NCI-H526 (cell line): ENCODE measurements around the gene WDR33.
A peak's percentile ranks its signal among the peaks of the same experiment; 100 is the strongest.

Experiments
- DNase-seq, 2 experiments: peaks; one replicate each; lab custom pipeline; 2025; lab: John Stamatoyannopoulos, UW

Gene WDR33

DNA sequence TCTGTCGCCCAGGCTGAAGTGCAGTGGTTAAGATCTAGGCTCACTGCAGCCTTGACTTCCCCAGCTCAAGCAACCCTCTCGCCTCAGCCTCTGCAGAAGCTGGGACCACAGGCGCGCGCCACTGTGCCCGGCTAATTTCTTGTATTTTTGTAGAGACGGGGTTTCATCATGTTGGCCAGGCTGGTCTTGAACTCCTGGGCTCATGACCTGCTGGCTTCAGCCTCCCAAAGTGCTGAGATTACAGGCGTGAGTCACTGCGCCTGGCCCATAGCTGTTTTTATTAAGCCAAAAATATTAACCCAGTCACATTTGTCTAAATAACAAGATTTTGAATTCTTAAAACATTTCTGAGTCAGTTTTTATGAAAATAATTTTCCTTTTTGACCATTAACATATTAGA lies 116.0 kb downstream of the WDR33 start:
- DNase-seq, result no peak

DNA sequence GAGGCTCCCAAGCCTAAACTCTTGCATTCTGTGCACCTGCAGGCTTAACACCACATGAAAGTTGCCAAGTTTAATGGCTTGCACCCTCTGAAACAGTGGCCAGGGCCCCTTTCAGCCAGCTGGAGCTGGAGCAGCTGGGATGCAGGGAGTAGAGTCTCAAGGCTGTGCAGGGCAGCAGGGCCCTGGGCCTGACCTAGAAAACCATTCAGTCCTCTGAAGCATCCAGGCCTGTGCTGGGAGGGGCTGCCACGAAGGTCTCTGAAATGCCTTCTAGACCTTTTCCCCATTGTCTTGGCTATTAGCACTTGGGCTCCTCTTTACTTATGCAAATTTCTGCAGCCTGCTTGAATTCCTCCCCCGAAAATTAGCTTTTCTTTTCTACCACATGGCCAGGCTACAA lies 120.3 kb downstream of the WDR33 start:
- no peak for DNase-seq

DNA sequence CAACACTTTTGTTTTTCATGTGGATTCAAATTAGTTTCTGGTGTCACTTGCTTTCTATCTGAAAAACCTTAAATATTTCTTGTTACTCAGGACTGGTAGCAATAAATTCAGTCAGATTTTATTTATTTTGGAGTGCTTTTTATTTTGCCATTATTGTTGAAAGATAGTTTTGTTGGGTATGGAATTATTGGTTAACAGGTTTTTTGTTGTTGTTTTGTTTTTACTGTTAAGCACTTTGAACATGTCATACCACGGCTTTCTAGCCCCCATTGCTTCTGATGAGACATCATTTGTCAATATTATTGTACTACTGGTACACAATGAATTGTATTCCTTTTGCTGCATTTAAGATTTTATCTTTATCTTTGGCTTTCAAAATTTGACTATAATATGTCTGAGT lies 122.6 kb downstream of the WDR33 start:
- DNase-seq, result no peak

DNA sequence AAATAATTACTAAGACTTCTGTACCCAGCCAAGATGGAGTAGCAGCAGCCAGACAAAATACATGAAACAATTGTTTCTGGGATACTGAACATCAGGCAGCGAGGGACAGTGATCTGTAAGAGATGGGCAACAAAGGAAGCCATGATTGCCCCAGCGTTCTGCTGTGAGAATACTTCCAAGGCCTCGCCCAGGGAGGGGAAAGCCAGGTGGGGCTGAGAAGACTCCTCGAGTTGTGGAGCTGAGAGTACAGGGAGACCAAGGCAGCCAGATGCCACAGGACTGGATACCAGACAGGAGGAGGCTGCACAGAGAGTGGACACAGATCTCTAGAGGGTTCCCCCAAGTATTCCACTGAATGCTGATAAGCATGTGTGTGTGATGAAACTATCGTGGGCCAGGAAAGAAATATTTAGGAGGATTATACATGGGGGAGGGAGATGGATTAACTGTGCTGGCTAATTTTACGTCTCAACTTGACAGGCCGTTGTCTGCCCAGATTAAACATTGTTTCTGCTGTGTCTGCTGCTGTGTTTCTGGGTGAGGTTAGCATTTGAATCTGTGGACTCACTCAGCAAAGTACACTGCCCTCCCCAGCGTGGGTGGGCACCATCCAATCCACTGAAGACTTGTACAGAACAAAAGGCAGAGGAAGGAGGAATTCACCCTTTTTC lies 125.4 kb downstream of the WDR33 start:
- DNase-seq, result no peak

DNA sequence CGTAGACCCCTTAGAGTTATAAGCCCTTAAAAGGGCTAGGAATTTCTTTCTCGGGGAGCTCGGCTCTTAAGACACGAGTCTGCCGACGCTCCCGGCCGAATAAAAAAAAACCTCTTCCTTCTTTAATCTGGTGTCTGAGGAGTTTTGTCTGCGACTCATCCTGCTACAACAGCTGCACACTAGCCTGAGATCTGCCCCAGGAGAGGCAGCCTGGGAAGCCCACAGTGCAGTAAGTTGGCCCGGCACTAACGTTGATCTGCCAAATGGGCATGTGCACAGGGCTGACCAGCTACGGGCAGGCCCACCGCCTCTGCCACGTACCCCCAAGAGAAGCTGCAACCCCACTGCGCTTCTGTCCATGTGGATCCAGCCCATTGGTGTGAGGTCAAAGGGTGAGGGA lies 127.2 kb downstream of the WDR33 start:
- DNase-seq, result no peak

DNA sequence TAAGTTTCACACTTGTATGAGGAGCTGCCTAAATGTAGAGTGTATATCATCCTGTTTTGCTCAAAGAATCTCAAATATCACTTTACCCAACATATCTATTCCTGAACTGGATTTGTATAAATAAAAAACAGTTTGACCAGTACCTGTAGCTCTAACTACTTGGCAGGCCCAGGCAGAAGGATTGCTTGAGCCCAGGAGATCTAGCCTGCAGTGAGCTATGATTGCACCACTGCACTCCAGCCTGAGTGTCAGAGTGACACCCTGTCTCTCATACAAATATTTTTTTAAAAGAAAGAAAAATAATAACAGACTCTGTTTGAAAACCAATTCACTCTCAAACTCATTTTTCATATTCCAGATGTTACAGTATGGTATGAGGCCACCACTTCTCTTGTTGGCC lies 127.9 kb downstream of the WDR33 start:
- no peak for DNase-seq

DNA sequence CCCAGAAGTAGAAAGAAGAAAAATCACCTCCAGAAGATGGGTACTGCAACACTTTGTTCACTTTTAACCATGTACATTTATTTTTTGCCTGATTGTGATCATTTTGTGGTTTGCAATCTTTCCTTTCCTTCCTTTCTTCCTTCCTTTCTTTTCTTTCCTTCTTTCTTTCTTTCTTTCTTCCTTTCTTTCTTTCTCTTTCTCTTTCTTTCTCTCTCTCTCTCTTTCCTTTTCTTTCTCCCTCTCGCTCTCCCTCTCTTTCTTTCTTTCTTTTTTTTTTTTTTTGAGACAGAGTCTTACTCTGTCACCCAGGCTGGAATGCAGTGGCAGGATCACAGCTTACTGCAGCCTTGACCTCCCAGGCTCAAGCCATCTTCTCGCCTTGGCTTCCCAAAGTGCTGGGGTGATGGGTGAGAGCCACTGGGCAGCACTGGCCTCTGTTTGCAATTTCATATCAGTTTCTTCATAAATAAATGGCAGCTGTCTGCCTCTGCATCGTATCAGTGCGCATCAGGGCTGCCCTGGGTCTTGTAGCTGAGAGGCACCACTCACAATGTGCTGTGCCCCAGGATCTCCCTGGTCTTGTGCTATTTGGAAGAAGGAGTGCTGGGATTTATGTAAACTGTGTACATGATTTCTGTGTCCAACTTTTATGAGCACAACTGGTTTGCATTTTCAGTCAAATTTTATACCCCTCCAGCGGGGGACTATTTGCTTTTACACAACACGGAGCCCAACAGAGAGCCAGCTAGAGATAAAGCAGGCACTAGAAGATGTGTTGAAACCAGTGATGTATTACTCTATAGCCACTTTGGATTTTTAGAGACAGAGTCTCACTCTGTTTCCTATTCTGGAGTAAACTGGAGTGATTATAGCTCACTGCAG lies 128.8 kb downstream of the WDR33 start:
- DNase-seq, result peak; percentile 67 to 77

DNA sequence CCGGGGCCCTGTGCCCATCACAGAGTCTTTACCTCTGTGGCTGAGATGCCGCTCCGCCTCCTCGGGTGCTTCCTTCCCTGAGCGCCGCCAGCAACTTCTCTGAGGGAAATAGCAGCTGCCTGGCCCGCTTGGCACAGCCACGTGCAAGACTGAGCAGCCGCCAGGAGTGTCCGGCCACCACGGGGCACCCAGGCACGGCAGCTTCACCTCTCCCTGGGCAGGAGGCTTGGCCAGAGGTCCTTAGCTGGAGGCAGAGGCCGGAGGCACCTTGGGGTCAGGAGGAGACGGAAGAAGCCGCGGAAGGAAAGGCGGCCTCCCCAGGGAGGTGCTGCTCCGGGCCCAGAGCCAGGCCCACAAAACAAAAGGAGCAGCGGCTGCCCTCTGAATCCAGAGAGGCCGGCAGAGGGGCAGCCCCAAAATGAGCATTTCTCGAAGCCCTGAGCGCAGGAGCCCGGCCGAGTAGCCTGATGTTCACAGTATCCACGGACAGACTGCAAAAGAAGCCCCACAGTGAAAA lies 129.6 kb downstream of the WDR33 start:
- DNase-seq, result no peak

DNA sequence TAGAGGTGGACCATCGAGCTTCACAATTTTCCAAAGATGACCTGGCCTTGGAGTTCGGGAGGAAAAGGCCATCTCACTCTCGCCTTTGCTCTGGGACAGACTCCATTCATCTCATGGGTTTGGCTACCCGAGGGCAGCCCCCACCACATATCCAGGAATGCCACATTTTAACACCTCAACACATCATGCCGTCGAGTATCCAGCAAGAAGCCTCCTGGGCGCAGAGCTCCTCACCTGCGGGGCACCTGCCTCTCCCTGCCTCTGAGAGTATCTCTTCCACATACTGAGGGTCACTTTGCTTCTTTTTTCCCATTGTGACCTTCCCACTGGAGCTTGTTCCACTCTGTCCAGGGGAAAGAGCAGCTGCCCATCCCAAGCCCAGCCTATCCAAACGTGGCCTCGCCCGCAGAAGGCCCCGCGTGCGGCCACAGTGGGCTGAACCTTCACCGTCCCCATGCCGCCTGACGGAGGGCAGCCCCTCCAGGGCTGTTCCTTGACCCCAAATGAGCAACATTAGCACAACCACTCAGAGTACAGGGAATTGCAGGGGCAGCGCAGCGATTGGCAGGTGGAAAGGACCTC lies 130.2 kb downstream of the WDR33 start:
- DNase-seq, result no peak

DNA sequence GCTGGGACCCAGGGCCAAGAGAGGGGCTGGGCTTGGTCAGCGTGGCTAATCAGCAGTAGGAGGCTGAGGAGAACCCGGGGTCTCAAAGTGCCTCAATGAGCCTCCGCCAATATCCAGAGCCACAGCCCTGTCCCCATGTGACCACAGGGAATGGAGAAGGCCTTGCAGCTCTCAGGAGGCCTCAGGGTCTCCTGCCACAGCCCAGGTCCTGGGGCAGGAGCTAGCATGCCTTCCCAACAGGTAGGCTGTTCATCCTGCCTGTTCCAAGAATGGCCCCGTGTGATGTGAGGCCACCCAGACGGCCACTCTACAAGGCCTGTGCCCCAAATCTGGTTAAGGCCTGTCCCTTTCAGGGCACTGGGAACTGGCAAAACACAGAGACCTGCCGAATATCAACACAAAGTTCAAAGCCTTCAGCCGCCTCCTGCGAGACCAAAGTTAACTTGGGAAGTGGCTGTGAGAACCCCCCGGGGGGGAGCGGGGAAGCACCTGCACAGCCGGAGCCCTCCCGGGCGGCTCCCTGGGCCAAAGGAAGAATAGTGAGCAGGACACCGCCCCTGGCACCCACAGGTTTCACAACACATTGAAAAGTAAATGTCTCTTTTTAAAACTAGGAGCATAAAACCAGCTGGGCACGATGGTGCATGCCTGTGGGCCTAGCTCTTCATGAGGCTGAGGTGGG lies 131.2 kb downstream of the WDR33 start:
- DNase-seq, result no peak

DNA sequence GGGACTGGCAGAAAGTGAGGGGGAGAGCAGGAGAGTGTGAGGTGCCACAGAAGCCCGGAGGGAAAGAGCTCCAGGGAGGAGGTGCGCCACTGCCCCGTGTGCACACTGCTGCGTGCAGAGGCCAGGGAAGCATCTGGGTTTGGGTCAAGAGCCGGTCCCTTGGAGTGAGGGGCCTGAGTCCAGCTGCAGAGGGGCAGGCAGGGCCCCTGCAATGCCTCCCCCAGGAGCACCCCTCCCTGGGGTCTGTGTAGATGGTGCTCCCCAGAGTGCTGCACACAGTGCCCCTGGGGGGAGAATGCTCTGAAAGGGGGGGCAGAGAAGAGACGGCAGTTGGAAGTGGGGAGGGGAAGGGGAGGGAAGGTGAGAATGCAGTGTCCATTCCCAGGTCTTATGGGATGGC lies 132.0 kb downstream of the WDR33 start:
- DNase-seq, result no peak

DNA sequence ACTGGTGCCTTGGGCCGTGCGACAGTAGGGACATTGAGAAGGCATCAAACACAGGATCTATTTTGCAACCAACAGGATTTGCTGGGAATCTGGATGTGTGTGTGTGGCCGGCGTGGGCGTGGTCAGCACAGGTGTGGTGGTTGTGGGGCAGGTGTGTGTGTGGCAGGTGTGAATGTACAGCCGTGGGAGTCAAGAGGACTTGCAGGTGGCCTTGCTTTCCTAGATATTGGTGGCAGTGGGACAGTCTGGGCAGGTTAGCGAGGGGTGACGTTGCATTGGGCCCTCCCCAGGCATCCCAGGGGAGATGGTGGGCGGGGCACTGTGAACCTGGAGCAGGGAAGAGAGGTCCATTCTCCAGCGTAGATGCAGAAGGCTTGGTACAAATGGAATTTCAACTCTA lies 132.4 kb downstream of the WDR33 start:
- DNase-seq, result peak in 1 of 2 experiments; percentile 29

DNA sequence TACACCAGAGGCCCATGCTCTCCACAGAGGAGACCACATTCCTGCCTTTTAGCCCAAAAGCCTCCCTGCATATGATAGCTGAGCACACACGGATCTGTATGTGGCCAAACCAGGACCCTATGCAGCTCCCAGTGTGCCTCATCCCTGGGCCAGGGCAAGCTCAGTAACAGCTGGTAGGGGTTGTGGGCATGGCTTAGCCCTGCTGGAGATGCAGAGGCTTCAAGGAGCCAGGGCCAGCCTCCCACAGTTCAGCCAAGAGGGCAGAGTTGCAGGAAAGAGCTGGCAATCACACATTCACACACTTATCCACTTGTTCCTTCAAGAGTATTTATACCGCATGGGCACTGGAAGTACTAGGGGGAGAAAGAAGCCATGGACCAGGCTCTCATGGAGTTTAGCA lies 134.1 kb downstream of the WDR33 start:
- no peak for DNase-seq

DNA sequence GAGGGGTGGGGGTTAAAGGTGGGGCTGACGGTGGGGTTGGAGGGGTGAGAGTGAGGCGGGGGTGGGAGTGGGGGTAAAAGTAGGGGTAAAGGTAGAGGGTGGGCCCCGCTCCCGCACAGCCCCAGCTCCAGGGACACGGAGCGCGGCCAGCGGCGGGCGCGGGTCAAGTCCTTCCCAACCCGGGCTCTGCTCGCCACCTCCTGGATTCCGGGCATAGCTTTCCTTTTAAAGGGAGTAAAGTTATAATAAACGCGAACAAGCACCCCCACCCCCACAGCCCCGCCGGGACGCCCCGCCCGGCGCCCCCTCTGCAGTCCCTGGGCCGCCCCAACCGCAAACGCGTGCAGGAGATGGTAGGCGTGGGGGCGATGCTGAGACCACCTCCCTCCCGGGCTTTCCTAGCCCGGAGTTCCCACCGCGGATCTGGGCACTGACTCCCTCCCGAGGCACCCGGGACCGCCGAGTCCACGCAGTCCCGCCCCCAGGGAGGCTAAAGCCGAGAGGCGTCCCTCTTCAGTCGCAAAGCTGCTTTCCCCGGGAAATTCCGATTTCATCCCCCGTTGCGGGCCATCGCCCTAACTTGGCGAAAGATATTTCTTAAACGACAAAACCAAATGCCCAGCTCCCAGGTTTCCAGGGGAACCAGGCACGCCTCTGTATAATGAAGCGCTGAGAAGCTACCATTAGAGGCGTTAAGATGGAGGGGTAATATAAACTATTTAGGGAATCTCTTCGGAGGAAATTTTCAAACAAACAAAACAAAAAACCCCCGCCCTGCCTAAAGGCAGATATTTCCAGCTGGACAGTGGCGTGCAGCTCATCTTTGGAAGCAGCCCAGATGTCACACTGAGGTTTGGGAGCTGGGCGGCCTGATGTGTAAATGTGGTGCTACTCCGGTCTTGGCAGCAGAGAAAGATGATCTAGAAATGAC lies 135.4 kb downstream of the WDR33 start, which contains the start of gene LIMS2:
Gene LIMS2, minus strand, starts transcription at position 200 of the 931 bp plus-strand sequence. CDS start 506 bp downstream, outside the sequence.
- DNase-seq, result peak in 1 of 2 experiments; percentile 48

DNA sequence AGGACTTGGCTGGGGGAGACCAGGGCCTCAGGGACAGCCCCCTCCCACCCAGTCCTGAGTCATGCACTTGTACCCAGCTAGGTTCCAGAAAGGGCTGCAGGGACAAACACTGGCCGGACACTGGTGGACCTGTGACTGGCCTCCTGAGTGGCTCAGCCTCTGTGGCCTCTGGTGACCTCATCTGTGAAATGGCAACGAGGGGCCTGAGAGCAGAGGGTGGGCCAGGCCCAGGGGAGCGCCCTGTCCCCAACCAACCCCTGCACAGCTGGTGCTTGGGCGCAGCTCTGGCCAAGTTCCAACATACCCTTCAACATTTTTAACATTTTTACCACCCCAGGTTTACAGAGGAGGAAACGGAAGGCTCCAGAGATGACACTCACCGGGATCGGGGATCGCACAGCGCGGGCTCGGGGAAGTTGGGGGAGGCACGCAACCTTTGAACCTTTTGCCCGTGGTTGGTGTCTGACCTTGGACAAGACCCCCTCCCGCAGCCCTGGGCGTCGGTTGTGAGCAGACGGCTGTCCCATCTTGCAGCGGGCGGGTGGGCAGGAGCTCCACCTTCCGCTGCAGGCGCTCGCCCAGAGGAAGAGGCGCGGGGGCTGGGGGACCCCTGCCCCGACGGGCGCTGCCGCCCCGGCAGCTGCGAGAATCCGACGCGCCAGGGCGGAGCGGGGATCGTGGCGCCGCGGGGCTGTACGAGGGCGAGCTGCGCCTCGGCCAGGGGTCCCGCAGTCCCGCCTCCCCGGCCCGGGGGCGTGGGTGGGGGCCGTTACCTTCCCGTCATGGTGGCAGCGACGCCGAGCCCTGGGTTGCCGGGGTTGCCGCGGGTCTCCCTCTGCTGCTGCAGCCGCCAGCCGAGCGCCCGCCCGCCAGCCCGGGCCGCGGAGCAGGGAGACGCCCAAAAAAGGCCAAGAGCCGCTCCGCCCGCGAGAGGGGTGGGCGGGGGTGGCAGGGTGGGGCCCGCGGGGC lies 136.4 kb downstream of the WDR33 start:
- DNase-seq, result peak in 1 of 2 experiments; percentile 34

DNA sequence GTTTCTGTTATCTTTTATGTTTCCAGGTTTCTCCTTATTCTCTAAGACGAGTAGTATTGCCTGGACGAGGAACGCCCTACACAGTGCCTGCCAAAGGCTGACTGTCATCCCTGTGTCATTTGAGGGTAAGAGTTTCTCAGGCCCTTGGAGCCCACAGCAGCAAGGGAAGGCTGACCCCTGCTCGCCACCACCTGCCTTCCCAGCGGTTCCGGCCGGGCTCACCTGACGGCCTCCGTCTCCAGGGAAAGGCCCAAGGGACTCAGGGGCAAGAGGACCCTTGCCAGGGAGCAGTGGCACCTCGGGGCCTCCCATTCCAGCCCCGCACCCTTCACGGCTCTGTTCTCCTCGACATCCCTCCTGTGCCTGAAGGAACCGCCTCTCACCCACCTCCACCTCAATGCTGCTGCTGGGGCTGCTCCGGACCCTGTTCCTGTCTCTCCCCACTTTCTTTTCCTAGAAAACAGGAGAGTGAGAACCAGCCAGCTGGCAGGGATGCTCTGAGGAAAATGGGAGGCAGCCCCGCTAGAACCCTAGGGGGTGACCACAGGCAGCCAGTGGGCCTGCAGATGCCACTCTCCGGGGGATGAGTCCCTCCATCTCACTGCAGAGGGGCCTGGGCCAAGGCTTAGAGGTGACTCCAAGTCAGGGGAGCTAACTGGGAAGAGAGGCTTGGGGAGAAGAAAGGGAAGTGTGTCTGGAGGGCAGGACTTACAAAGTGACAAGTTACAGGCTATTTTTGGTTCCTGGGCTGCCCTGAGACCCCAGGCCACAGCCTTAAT lies 137.5 kb downstream of the WDR33 start:
- DNase-seq, result no peak

DNA sequence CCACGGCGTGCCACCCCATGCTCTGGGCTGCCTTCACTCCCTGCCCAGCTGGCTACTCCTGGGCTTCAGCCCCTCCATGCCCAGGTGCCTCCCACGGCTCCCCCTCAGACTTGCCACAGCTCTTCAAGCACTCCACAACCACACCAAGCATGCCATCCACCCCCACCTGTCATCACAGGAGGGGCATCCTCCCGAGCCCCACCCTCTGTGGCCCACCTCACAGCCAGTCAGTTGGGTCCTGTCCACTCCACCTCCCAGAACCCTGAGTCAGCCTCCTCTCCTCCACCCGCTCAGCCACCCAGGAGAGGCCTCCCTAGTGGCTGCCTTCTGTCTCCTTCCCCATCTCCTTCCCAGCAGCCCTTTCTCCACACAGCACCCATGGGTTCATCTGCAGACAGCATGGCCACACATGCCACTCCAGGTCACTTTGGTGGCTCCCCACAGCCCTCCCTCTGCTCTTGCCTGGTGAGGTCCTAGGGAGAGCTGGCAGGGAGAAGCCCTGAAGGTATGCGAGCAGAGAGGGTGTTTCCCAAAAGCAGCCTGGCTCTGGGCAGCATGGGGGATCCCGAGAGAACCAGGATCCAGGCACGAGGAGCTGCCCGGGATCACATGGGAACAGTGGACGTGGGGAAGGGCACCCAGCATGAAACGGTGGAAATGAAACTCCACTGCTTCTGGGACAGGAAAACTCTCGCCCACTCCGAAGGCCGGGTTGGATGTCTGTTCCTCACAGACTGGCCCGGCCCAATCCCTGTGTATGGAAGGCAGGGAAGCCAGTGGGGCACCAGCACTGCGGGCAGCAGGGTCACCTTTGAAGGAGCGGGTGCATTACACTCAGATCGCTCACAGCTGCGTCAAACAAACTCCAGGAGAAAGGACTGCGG lies 138.4 kb downstream of the WDR33 start:
- no peak for DNase-seq
